Hepatocyte (in vitro differentiated cells): ENCODE data around the gene RBM12. TPM values are rescaled to one million over a fixed set of nuclear protein-coding genes. Genes with fewer than 3 reads are reported as not detected.

Experiments used
- DNase-seq: peaks from one replicate; pipeline ENCODE4 v3.0.0-alpha.2; 2016; ENCODE audit warnings: low spot score
- H2AFZ ChIP-seq: fragments of 200-600 bp; sonication (generic); 2 replicates; pipeline ENCODE4 v1.6.0; 2016; ENCODE audit warnings: antibody characterized with exemption, mild to moderate bottlenecking
- H3K27ac ChIP-seq: fragments of 200-600 bp; sonication (generic); 2 replicates; pipeline ENCODE4 v1.5.1; 2016; ENCODE audit warnings: mild to moderate bottlenecking
- H3K27me3 ChIP-seq: fragments of 200-600 bp; sonication (generic); 2 replicates; pipeline ENCODE4 v1.6.1; 2016
- H3K36me3 ChIP-seq: fragments of 200-600 bp; sonication (generic); replicated peaks from 2 replicates; pipeline ENCODE4 v1.5.1; 2016; ENCODE audit warnings: low read depth; ENCODE audit not compliant: insufficient read depth
- H3K4me1 ChIP-seq: fragments of 200-600 bp; sonication (generic); 2 replicates; pipeline ENCODE4 v1.5.1; 2016; ENCODE audit warnings: mild to moderate bottlenecking, moderate library complexity; ENCODE audit not compliant: insufficient read depth
- H3K4me2 ChIP-seq: fragments of 200-600 bp; sonication (generic); 2 replicates; pipeline ENCODE4 v1.6.0; 2016
- H3K4me3 ChIP-seq: fragments of 200-600 bp; sonication (generic); 2 replicates; pipeline ENCODE4 v1.5.1; 2016; ENCODE audit warnings: mild to moderate bottlenecking
- H3K79me2 ChIP-seq: fragments of 200-600 bp; sonication (generic); 2 replicates; pipeline ENCODE4 v1.6.0; 2017; ENCODE audit warnings: mild to moderate bottlenecking
- H3K9me2 ChIP-seq: fragments of 200-600 bp; sonication (generic); replicated peaks from 2 replicates; pipeline ENCODE4 v1.6.0; 2017; ENCODE audit warnings: mild to moderate bottlenecking; ENCODE audit not compliant: insufficient read depth
- H3K9me3 ChIP-seq: fragments of 200-600 bp; sonication (generic); 2 replicates; pipeline ENCODE4 v1.5.1; 2016; ENCODE audit warnings: low read depth, mild to moderate bottlenecking
- H4K20me1 ChIP-seq: fragments of 200-600 bp; sonication (generic); 2 replicates; pipeline ENCODE4 v1.6.0; 2016; ENCODE audit warnings: mild to moderate bottlenecking; ENCODE audit not compliant: insufficient read depth, poor library complexity, severe bottlenecking
- CTCF ChIP-seq: fragments of 200-600 bp; sonication (generic); IDR thresholded peaks from 2 replicates; pipeline ENCODE4 v1.5.1; 2016; ENCODE audit warnings: antibody characterized with exemption, mild to moderate bottlenecking; ENCODE audit not compliant: poor library complexity
- EZH2 ChIP-seq: fragments of 200-600 bp; sonication (generic); IDR thresholded peaks from 2 replicates; pipeline ENCODE4 v1.6.1; 2016; ENCODE audit warnings: antibody characterized with exemption, mild to moderate bottlenecking, borderline replicate concordance
- EZH2phosphoT487 ChIP-seq: fragments of 200-600 bp; sonication (generic); IDR thresholded peaks from one replicate; pipeline ENCODE4 v1.6.1; 2018; ENCODE audit warnings: antibody characterized with exemption, mild to moderate bottlenecking, low read depth, moderate library complexity; ENCODE audit not compliant: unreplicated experiment, severe bottlenecking
- WGBS: methylation state at CpG from one replicate; pipeline ENCODE4 v1.1.6; 2016; ENCODE audit warnings: low lambda C conversion rate; ENCODE audit errors: missing lambda C conversion rate; 5-methylcytosine and 5-hydroxymethylcytosine counted together
- polyA plus RNA-seq: library from polyadenylated mRNA; unstranded; fragments of >200 nt; fragmentation: Nextera tagmentation; extraction: Ambion mirVana; gene quantifications from 2 replicates; pipeline ENCODE4 v1.2.1, GENCODE V29; 2016
- total RNA-seq: library from RNA; depleted of rRNA; stranded (reverse); fragments of >200 nt; gene quantifications from 2 replicates; pipeline ENCODE4 v1.2.3, GENCODE V29; 2014

Gene RBM12
- total and polyA plus RNA-seq, 2 experiments from 2014 or later, result 22.5 to 57.3 TPM

GRCh38 chr20:35652641-35653429, 11.9 kb downstream of the RBM12 start:
- Histone ChIP-seq H3K27me3 (no peaks in the 10 kb centered on the region), H3K79me2 (peaks cover 100% of the 10 kb centered on the region), H2AFZ (no peak overlapping the region), H3K36me3 (no peaks in the 10 kb centered on the region), H3K9me2 (no peaks in the 10 kb centered on the region), H4K20me1 (peaks cover 96% of the 10 kb centered on the region), H3K27ac (no peak overlapping the region), H3K4me3 (no peak overlapping the region), H3K4me1 (peaks cover 11% of the 10 kb centered on the region), H3K9me3 (no peaks in the 10 kb centered on the region), H3K4me2 (no peak overlapping the region)
- no peak for DNase-seq
- TF ChIP-seq EZH2phosphoT487 (no peak), CTCF (no peak), EZH2 (no peak)
- 98% methylated on average over 13 of the region's 13 CpGs for WGBS

- TF ChIP-seq EZH2 (no peak), CTCF (no peak), EZH2phosphoT487 (no peak)
- Histone ChIP-seq H4K20me1 (peaks cover 93% of the 10 kb centered on the region), H3K4me1 (peaks cover 11% of the 10 kb centered on the region)
Observed at GRCh38 chr20:35651958-35652357, 12.7 kb downstream of the RBM12 start.

GRCh38 chr20:35650632-35651031, 14.1 kb downstream of the RBM12 start:
- 84% methylated on average over 3 of the region's 3 CpGs for WGBS
- H3K79me2 ChIP-seq, result peaks cover 100% of the 10 kb centered on the region
- no peak for TF ChIP-seq EZH2phosphoT487
- TF ChIP-seq EZH2, result no peak
- no peak for TF ChIP-seq CTCF

More at GRCh38 chr20:35651958-35652357, 12.7 kb downstream of the RBM12 start:
- Histone ChIP-seq H3K36me3 (no peaks in the 10 kb centered on the region), H3K4me3 (no peak overlapping the region), H3K27me3 (no peaks in the 10 kb centered on the region), H3K79me2 (peaks cover 100% of the 10 kb centered on the region), H2AFZ (no peak overlapping the region), H3K9me3 (no peaks in the 10 kb centered on the region), H3K9me2 (no peaks in the 10 kb centered on the region), H3K27ac (no peak overlapping the region), H3K4me2 (no peak overlapping the region)
- DNase-seq, result no peak

More at GRCh38 chr20:35650632-35651031, 14.1 kb downstream of the RBM12 start:
- Histone ChIP-seq H2AFZ (no peak overlapping the region), H3K27ac (no peak overlapping the region), H3K4me3 (no peak overlapping the region), H3K4me2 (no peak overlapping the region), H3K9me3 (no peaks in the 10 kb centered on the region), H3K4me1 (peaks cover 11% of the 10 kb centered on the region), H3K36me3 (no peaks in the 10 kb centered on the region), H3K27me3 (no peaks in the 10 kb centered on the region), H4K20me1 (peaks cover 89% of the 10 kb centered on the region), H3K9me2 (no peaks in the 10 kb centered on the region)
- DNase-seq, result no peak
